CD4-positive, alpha-beta memory T cell (primary cell): ENCODE results near the gene AGFG2. TPM values are rescaled to one million over a fixed set of nuclear protein-coding genes. Genes with fewer than 3 reads are reported as not detected.
"Not testable (repeated sequence)": the region's sequence is repeated elsewhere in the genome, so short reads cannot be mapped to it uniquely, and the experiment has no call there.

Experiments used
- CTCF ChIA-PET: fragments of 350-600 bp; sonication (Branson Sonifier 250); formaldehyde crosslinking; loops from one replicate; lab custom pipeline; 2021; ENCODE audit warnings: inconsistent platforms; ENCODE audit not compliant: partially characterized antibody; lab: Charles Lee
- POLR2A ChIA-PET: fragments of 350-600 bp; sonication (Branson Sonifier 250); formaldehyde crosslinking; loops from one replicate; lab custom pipeline; 2021; ENCODE audit not compliant: partially characterized antibody; lab: Charles Lee
- DNase-seq, 5 donors: peaks; one replicate each; pipeline versions ENCODE4 v3.0.0 to v3.0.0-alpha.2; 2020 to 2022; ENCODE audit warnings: mixed read lengths in 1 of 5
- H3K27ac ChIP-seq: one replicate; pipeline ENCODE4 v1.7.0; 2013; ENCODE audit warnings: low read depth, low read length
- H3K27me3 ChIP-seq: 2 replicates; pipeline ENCODE4 v1.7.0; 2013; ENCODE audit warnings: mild to moderate bottlenecking, low read length, moderate library complexity; ENCODE audit not compliant: insufficient read depth
- H3K36me3 ChIP-seq: 2 replicates; pipeline ENCODE4 v1.7.0; 2013; ENCODE audit warnings: mild to moderate bottlenecking, low read length, moderate library complexity; ENCODE audit not compliant: insufficient read depth
- H3K4me1 ChIP-seq: 2 replicates; pipeline ENCODE4 v1.7.0; 2013; ENCODE audit warnings: mild to moderate bottlenecking, low read length, moderate library complexity; ENCODE audit not compliant: insufficient read depth
- H3K4me3 ChIP-seq, 2 donors: one replicate each; pipeline ENCODE4 v1.7.0; 2013; ENCODE audit warnings: low read length in 2 of 2, mild to moderate bottlenecking in 1 of 2
- H3K9me3 ChIP-seq, 2 donors: one replicate each; pipeline ENCODE4 v1.7.0; 2013; ENCODE audit warnings: low read length in 2 of 2, control low read depth in 1 of 2; ENCODE audit not compliant: control insufficient read depth in 1 of 2
- H3K27ac Mint-ChIP-seq, 7 donors: one replicate each; pipeline ENCODE4 v1.8.0; 2020 to 2021; ENCODE audit warnings: mixed read lengths in 7 of 7, mild to moderate bottlenecking in 6 of 7, inconsistent platforms in 3 of 7, moderate library complexity in 3 of 7
- H3K27me3 Mint-ChIP-seq, 2 donors: one replicate each; pipeline ENCODE4 v1.8.0; 2020 to 2021; ENCODE audit warnings: mixed read lengths in 2 of 2
- H3K36me3 Mint-ChIP-seq, 2 donors: one replicate each; pipeline ENCODE4 v1.8.0; 2020 to 2021; ENCODE audit warnings: mixed read lengths in 2 of 2, inconsistent platforms in 1 of 2, mild to moderate bottlenecking in 1 of 2
- H3K4me1 Mint-ChIP-seq, 4 donors: one replicate each; pipeline ENCODE4 v1.8.0; 2020 to 2021; ENCODE audit warnings: mixed read lengths in 4 of 4, mild to moderate bottlenecking in 1 of 4
- H3K4me3 Mint-ChIP-seq, 8 donors: one replicate each; pipeline ENCODE4 v1.8.0; 2020 to 2021; ENCODE audit warnings: mixed read lengths in 8 of 8, mild to moderate bottlenecking in 7 of 8, moderate library complexity in 6 of 8, inconsistent platforms in 3 of 8
- H3K9me3 Mint-ChIP-seq, 8 donors: one replicate each; pipeline ENCODE4 v1.8.0; 2020 to 2021; ENCODE audit warnings: mixed read lengths in 8 of 8, mild to moderate bottlenecking in 5 of 8, inconsistent platforms in 3 of 8, moderate library complexity in 1 of 8
- intact Hi-C: fragments of 100-400 bp; cut with micrococcal nuclease; formaldehyde crosslinking; loops from one replicate; pipeline ENCODE4 v1.15.1; 2023
- polyA plus RNA-seq, 2 donors: library from polyadenylated mRNA; unstranded; fragments of 300-500 nt; fragmentation: Illumina TruSeq; gene quantifications; one replicate each; pipeline ENCODE4 v1.2.3, GENCODE V29; 2021
- total RNA-seq, 2 experiments: library from RNA; stranded (reverse); gene quantifications; one replicate each; pipeline ENCODE4 v1.2.3, GENCODE V29; 2021

Gene AGFG2
- total and polyA plus RNA-seq, 4 experiments from 2014 or later, result 19.7 to 58.3 (median 46.1) TPM

DNA sequence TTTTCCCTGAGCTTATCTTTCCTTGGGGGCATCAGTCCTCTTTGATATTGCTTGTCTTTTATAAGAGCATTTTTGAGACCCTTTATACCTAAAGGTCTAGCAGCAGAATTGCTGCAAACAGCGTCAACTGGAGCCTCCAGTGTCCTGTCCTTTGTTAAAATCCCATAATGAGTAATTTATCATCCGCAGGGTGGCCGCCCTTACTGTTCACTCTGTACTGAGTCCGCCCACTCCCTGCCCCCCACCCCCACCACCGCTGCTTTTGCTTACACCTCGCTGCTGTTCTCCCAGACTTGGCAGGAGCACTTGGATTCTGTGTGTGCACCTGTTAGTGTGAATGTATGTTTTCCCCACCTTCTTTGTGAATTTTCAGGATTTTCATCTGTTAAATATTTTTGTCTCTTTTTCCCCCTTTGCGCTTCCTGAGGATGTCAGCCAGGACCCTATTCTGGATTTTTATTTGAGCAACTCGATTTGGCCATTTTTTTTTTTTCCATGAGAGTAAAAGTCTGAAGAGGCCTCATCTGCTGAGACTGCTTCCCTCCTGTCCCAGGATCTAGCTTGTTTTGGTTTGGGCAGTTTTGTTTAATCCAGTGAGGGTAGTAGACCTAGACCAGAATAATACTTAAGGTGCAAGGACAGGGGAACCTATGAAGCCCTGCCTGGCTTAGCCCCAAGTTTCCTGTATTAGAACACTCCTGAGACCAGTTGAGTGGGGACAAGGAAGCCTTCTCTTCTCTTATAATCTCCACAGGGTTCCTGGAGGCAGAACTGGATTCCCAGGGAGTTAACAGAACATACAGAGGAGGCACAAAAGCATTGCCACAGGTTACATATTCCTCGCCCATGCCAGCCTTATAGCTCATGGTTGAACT, 8.2 kb downstream of the AGFG2 start:
- Histone ChIP-seq H3K9me3 (no peaks in the 10 kb centered on the region), H3K27me3 (no peaks in the 10 kb centered on the region), H3K4me3 (peak overlapping the region; percentile 11 to 29), H3K27ac (peak overlapping the region; percentile 66), H3K4me1 (peaks cover 85% of the 10 kb centered on the region), H3K36me3 (peaks cover 10% of the 10 kb centered on the region)
- CTCF ChIA-PET, result interaction anchor here (0.5 to 13.6 kb wide), 15 partner anchors 8 to 157 kb away, joined by 3 to 254 read pairs (median 4); partner anchors contain the start of genes AGFG2, FBXO24, LRCH4 and TSC22D4
- H3K27ac Mint-ChIP-seq, result peak overlapping the region; percentile 61 to 98 (median 91)
- H3K9me3 Mint-ChIP-seq, result no peaks in the 10 kb centered on the region
- H3K4me1 Mint-ChIP-seq, result peaks cover 69 to 87% (median 78%) of the 10 kb centered on the region in 4 donors
- H3K27me3 Mint-ChIP-seq, result no peaks in the 10 kb centered on the region
- H3K36me3 Mint-ChIP-seq, result peaks cover 12 to 24% of the 10 kb centered on the region in 2 donors
- peak overlapping the region; percentile 81 to 97 (median 88) for H3K4me3 Mint-ChIP-seq
- POLR2A ChIA-PET, result interaction anchor here (0.5 to 11.5 kb wide), 12 partner anchors 7 to 327 kb away, joined by 3 to 121 read pairs (median 18); partner anchors contain the start of genes AGFG2, FBXO24, LRCH4 and MEPCE
- intact Hi-C loops, result loop anchor here (1.0 kb wide), 1 partner anchor 8 kb away; the partner anchor contains the start of gene AGFG2
- DNase-seq, result no peak

DNA sequence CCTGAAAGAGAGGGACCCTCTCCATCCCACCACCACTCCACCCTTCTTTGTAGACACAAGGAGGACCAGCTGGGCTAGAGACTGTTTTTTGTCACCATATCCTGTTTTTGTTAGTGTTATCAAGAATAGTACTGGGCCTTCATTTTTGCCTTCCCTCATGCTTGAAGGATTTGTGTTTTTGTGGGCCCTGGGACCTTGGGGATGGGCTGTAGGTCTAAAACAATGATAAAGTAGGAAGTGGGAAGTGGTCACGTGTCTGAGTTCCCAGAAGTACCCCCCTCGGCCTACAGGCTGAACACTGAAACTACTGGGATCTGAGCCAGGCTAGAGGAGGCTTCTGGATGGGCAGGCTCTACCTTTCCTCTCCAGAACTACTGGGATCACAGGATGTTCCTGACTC, 8.9 kb downstream of the AGFG2 start:
- Histone ChIP-seq H3K4me1 (peaks cover 78% of the 10 kb centered on the region), H3K36me3 (peaks cover 16% of the 10 kb centered on the region), H3K9me3 (no peaks in the 10 kb centered on the region), H3K4me3 (no peak overlapping the region), H3K27ac (peak overlapping the region; percentile 66), H3K27me3 (no peaks in the 10 kb centered on the region)
- no peak for DNase-seq
- CTCF ChIA-PET, result interaction anchor here (0.6 to 13.6 kb wide), 13 partner anchors 8 to 144 kb away, joined by 3 to 254 read pairs (median 6); partner anchors contain the start of genes AGFG2, FBXO24, LRCH4 and TSC22D4
- Mint-ChIP-seq H3K27ac (peak overlapping the region; percentile 61 to 98 (median 91)), H3K9me3 (no peaks in the 10 kb centered on the region), H3K27me3 (no peaks in the 10 kb centered on the region), H3K4me1 (peaks cover 62 to 85% (median 74%) of the 10 kb centered on the region in 4 donors), H3K36me3 (peaks cover 18 to 30% of the 10 kb centered on the region in 2 donors), H3K4me3 (peak overlapping the region; percentile 81 to 97 (median 88))
- intact Hi-C loops, result loop anchor here (1.0 kb wide), 1 partner anchor 9 kb away; the partner anchor contains the start of gene AGFG2
- POLR2A ChIA-PET, result interaction anchor here (1.1 to 11.5 kb wide), 8 partner anchors 8 to 119 kb away, joined by 3 to 121 read pairs (median 38); partner anchors contain the start of genes AGFG2, FBXO24, LRCH4 and MEPCE

DNA sequence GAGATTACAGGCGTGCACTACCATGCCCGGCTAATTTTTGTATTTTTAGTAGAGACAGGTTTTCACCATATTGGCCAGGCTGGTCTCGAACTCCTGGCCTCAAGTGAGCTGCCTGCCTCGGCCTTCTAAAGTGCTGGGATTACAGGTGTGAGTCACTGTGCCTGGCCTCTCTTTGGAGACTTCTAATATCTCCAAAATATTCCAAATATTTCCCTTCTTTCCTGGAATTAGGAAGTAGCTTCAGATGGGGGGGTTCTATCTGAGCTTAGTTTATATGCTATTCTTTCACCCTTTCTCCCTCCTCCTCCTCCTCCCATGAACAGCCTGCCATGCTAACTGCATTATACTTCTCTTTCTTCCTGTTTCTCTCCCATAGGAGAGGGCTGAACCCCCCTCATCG, 9.4 kb downstream of the AGFG2 start:
- POLR2A ChIA-PET, result interaction anchor here (1.1 to 11.5 kb wide), 12 partner anchors 8 to 119 kb away, joined by 3 to 121 read pairs (median 10); partner anchors contain the start of genes AGFG2, FBXO24, LRCH4 and MEPCE

DNA sequence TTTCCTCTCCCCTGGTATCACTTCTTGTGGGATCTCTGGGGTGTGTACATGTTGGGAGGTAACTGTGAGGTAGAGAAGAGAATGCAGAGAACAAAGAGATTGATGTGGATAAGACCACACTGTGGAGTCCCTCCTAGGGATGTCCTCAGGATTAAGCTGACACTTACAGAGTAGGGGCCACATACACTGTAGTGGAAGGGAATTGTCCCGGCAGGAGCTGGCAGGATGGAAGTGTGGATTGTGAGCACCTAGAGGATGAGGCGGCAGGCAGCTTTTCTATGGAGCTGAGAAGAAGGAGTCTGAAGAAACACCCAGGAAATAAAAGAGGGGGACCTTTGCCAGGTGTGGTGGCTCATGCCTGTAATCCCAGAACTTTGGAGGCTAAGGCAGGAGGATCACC, 13.5 kb downstream of the AGFG2 start:
- H3K4me1 ChIP-seq, result peaks cover 33% of the 10 kb centered on the region
- intact Hi-C loops, result no loop called here
- Mint-ChIP-seq H3K4me1 (peaks cover 17 to 44% (median 30%) of the 10 kb centered on the region in 4 donors), H3K4me3 (peak overlapping the region in 1 of 8 donors; percentile 30), H3K9me3 (peaks cover 0 to 2% (median 0%) of the 10 kb centered on the region in 8 donors), H3K36me3 (peaks cover 45 to 60% of the 10 kb centered on the region in 2 donors), H3K27ac (peak overlapping the region in 6 of 7 donors; percentile 15 to 60 (median 40)), H3K27me3 (no peaks in the 10 kb centered on the region)
- H3K27me3 ChIP-seq, result no peaks in the 10 kb centered on the region
- H3K27ac ChIP-seq, result no peak overlapping the region
- CTCF ChIA-PET, result interaction anchor here (1.1 to 2.9 kb wide), 6 partner anchors 10 to 153 kb away, joined by 3 to 17 read pairs (median 4); partner anchors contain the start of gene POP7
- no peaks in the 10 kb centered on the region for H3K9me3 ChIP-seq
- H3K36me3 ChIP-seq, result peaks cover 49% of the 10 kb centered on the region
- POLR2A ChIA-PET, result interaction anchor here (1.4 to 2.2 kb wide), 2 partner anchors 9 to 34 kb away, joined by 3 to 17 read pairs; partner anchors contain the start of genes FBXO24 and LRCH4
- no peak overlapping the region for H3K4me3 ChIP-seq
- DNase-seq, result no peak

More for the DNA sequence above, 9.4 kb downstream of the AGFG2 start:
- H3K27me3 ChIP-seq, intact Hi-C loops, H3K9me3 Mint-ChIP-seq, H3K4me3 ChIP-seq, H3K27me3 Mint-ChIP-seq, H3K9me3 ChIP-seq, DNase-seq: not testable (repeated sequence)
- Mint-ChIP-seq H3K27ac (peak overlapping the region; percentile 70 to 98 (median 91)), H3K4me3 (peak overlapping the region in 7 of 8 donors; percentile 4 to 88 (median 72)), H3K4me1 (peaks cover 57 to 79% (median 69%) of the 10 kb centered on the region in 4 donors), H3K36me3 (peaks cover 20 to 34% of the 10 kb centered on the region in 2 donors)
- Histone ChIP-seq H3K4me1 (peaks cover 73% of the 10 kb centered on the region), H3K27ac (peak overlapping the region; percentile 66), H3K36me3 (peaks cover 22% of the 10 kb centered on the region)
- CTCF ChIA-PET, result interaction anchor here (1.0 to 13.6 kb wide), 12 partner anchors 9 to 144 kb away, joined by 3 to 254 read pairs (median 6); partner anchors contain the start of genes AGFG2, FBXO24, LRCH4 and MEPCE

DNA sequence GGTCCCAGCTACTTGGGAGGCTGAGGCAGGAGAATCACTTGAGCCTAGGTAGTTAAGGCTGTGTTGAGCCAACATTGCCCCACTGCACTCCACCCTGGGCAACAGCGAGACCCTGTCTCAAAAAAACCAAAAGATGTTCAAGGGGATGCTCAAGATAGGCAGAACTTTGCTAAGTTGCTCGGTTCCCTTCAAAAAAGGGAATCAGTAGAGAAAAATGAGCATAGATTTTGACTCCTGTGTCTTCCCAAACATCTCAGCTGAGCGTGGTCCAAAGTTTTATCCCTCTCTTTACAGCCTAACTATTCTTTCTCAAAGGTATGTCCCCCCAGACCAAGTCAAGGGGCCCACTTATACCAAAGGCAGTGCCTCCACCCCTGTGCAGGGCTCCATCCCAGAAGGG, 14.0 kb downstream of the AGFG2 start:
- Histone ChIP-seq H3K27ac (no peak overlapping the region), H3K27me3 (no peaks in the 10 kb centered on the region), H3K9me3 (no peaks in the 10 kb centered on the region), H3K4me3 (no peak overlapping the region), H3K36me3 (peaks cover 49% of the 10 kb centered on the region), H3K4me1 (peaks cover 28% of the 10 kb centered on the region)
- H3K36me3 Mint-ChIP-seq, result peaks cover 45 to 55% of the 10 kb centered on the region in 2 donors
- peaks cover 0 to 2% (median 0%) of the 10 kb centered on the region in 8 donors for H3K9me3 Mint-ChIP-seq
- ChIA-PET CTCF (interaction anchor here (1.1 to 2.9 kb wide), 6 partner anchors 11 to 152 kb away, joined by 3 to 17 read pairs (median 4); partner anchors contain the start of gene POP7), POLR2A (interaction anchor here (1.0 to 2.2 kb wide), 3 partner anchors 10 to 76 kb away, joined by 3 to 17 read pairs (median 4); partner anchors contain the start of genes FBXO24 and LRCH4)
- intact Hi-C loops, result no loop called here
- no peak overlapping the region for H3K4me3 Mint-ChIP-seq
- no peak for DNase-seq
- no peaks in the 10 kb centered on the region for H3K27me3 Mint-ChIP-seq
- H3K27ac Mint-ChIP-seq, result peak overlapping the region in 3 of 7 donors; percentile 60 to 93 (median 72)
- H3K4me1 Mint-ChIP-seq, result peaks cover 12 to 39% (median 25%) of the 10 kb centered on the region in 4 donors

DNA sequence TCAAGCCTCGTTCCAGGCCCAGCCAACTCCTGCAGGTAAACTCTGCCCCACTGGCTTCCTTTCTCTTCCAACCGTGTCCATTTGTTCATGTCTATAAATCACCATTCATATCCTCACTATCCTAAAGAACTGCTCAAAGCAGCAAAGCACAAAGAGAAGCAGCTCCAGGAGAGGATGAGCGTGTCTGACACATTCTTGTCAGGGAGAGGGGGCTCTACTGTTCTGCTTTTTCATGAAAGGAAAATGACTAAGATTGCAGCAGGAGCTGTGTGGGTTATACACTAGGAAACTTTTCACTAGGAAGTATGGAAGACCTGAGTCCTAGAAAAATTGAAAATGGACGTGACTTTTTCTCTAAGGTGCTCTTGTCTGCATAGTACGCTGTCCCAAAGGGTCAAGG, 16.7 kb downstream of the AGFG2 start:
- Histone ChIP-seq H3K4me1 (peaks cover 13% of the 10 kb centered on the region), H3K27ac (no peak overlapping the region), H3K9me3 (no peaks in the 10 kb centered on the region), H3K4me3 (no peak overlapping the region), H3K36me3 (peaks cover 44% of the 10 kb centered on the region), H3K27me3 (no peaks in the 10 kb centered on the region)
- intact Hi-C loops, result no loop called here
- Mint-ChIP-seq H3K4me1 (peaks cover 8 to 26% (median 14%) of the 10 kb centered on the region in 4 donors), H3K4me3 (no peak overlapping the region), H3K27ac (peak overlapping the region in 5 of 7 donors; percentile 38 to 76 (median 68)), H3K27me3 (no peaks in the 10 kb centered on the region), H3K9me3 (peaks cover 0 to 2% (median 0%) of the 10 kb centered on the region in 8 donors), H3K36me3 (peaks cover 33 to 60% of the 10 kb centered on the region in 2 donors)
- POLR2A ChIA-PET, result interaction anchor here (0.7 to 2.9 kb wide), 7 partner anchors 13 to 138 kb away, joined by 3 to 17 read pairs (median 4); partner anchors contain the start of genes AGFG2, FBXO24, GIGYF1 and LRCH4
- CTCF ChIA-PET, result interaction anchor here (0.7 to 13.2 kb wide), 12 partner anchors 9 to 150 kb away, joined by 3 to 254 read pairs (median 3); partner anchors contain the start of genes AGFG2 and POP7
- DNase-seq, result no peak
